ENCODE results near the gene PRKG1. TPM values are rescaled to one million over a fixed set of nuclear protein-coding genes. Genes with fewer than 3 reads are reported as not detected.
"Not testable (repeated sequence)": the region's sequence is repeated elsewhere in the genome, so short reads cannot be mapped to it uniquely, and the experiment has no call there.

PRKG1 gene
- total RNA-seq, 1 donor from 2014 or later, result 50.2 TPM

GRCh38 chr10:52198540-52198939, 1124.3 kb downstream of the PRKG1 start:
- no peaks in the 10 kb centered on the region for H3K9me3 ChIP-seq
- intact Hi-C loops (cut with DNase I), result no loop called here

GRCh38 chr10:52204906-52205305, 1130.6 kb downstream of the PRKG1 start:
- H3K4me1 ChIP-seq; H3K36me3 ChIP-seq; H3K27ac ChIP-seq; DNase-seq (ENCODE audit: low spot score in 2 of 2); H3K4me3 ChIP-seq; H3K9me3 ChIP-seq; intact Hi-C loops (cut with DNase I); H3K27me3 ChIP-seq: not testable (repeated sequence)

More at GRCh38 chr10:52198540-52198939, 1124.3 kb downstream of the PRKG1 start:
- no peak for TF ChIP-seq CTCF (IDR thresholded peaks at IDR 0.05)
- H3K27me3 ChIP-seq, result no peaks in the 10 kb centered on the region
- no peak for DNase-seq (ENCODE audit: low spot score in 2 of 2)
- H3K4me3 ChIP-seq, result no peak overlapping the region
- peaks cover 0 to 3% of the 10 kb centered on the region in 2 donors for H3K4me1 ChIP-seq
- H3K36me3 ChIP-seq, result no peaks in the 10 kb centered on the region
- H3K27ac ChIP-seq, result peak overlapping the region in 1 of 2 donors; percentile 41

- TF ChIP-seq CTCF (IDR thresholded peaks at IDR 0.05), result no peak
- intact Hi-C loops (cut with DNase I), result no loop called here
- Histone ChIP-seq H3K27me3 (no peaks in the 10 kb centered on the region), H3K4me3 (no peak overlapping the region), H3K36me3 (no peaks in the 10 kb centered on the region), H3K4me1 (peaks cover 0 to 11% of the 10 kb centered on the region in 2 donors), H3K27ac (no peak overlapping the region), H3K9me3 (no peaks in the 10 kb centered on the region)
- DNase-seq (ENCODE audit: low spot score in 2 of 2), result no peak
Observed at GRCh38 chr10:52208365-52208764, 1134.1 kb downstream of the PRKG1 start.

- H3K36me3 ChIP-seq, result no peaks in the 10 kb centered on the region
- intact Hi-C loops (cut with DNase I), result loop anchor here (5.0 to 10.0 kb wide), 3 partner anchors 195 to 1208 kb away; partner anchors contain the start of gene PRKG1
- peaks cover 0 to 16% of the 10 kb centered on the region in 2 donors for H3K4me1 ChIP-seq
- DNase-seq (ENCODE audit: low spot score in 2 of 2), result no peak
- H3K4me3 ChIP-seq, result no peak overlapping the region
- no peak overlapping the region for H3K27ac ChIP-seq
- H3K27me3 ChIP-seq, result no peaks in the 10 kb centered on the region
- no peaks in the 10 kb centered on the region for H3K9me3 ChIP-seq
- TF ChIP-seq CTCF (IDR thresholded peaks at IDR 0.05), result no peak
Observed at GRCh38 chr10:52210161-52210560, 1135.9 kb downstream of the PRKG1 start.

- intact Hi-C loops (cut with DNase I), result loop anchor here (5.0 to 10.0 kb wide), 3 partner anchors 197 to 1210 kb away; partner anchors contain the start of gene PRKG1
- Histone ChIP-seq H3K4me1 (peaks cover 4 to 22% of the 10 kb centered on the region in 2 donors), H3K36me3 (no peaks in the 10 kb centered on the region), H3K27me3 (no peaks in the 10 kb centered on the region), H3K4me3 (no peak overlapping the region), H3K9me3 (no peaks in the 10 kb centered on the region), H3K27ac (peak overlapping the region in 1 of 2 donors; percentile 20)
- DNase-seq (ENCODE audit: low spot score in 2 of 2), result no peak
- no peak for TF ChIP-seq CTCF (IDR thresholded peaks at IDR 0.05)
Observed at GRCh38 chr10:52212062-52212461, 1137.8 kb downstream of the PRKG1 start.

- DNase-seq (ENCODE audit: low spot score in 2 of 2), result no peak
- intact Hi-C loops (cut with DNase I), result loop anchor here (5.0 to 10.0 kb wide), 3 partner anchors 198 to 1211 kb away; partner anchors contain the start of gene PRKG1
- Histone ChIP-seq H3K27ac (no peak overlapping the region), H3K36me3 (no peaks in the 10 kb centered on the region), H3K4me1 (peaks cover 4 to 22% of the 10 kb centered on the region in 2 donors), H3K27me3 (no peaks in the 10 kb centered on the region), H3K9me3 (no peaks in the 10 kb centered on the region), H3K4me3 (no peak overlapping the region)
- TF ChIP-seq CTCF (IDR thresholded peaks at IDR 0.05), result no peak
Observed at GRCh38 chr10:52212802-52213201, 1138.5 kb downstream of the PRKG1 start.
